Epithelial cell of proximal tubule (primary cell): ENCODE data around the gene RAE1. TPM values are rescaled to one million over a fixed set of nuclear protein-coding genes. Genes with fewer than 3 reads are reported as not detected.
A peak's percentile ranks its signal among the peaks of the same experiment; 100 is the strongest.

Source experiments
- DNase-seq: peaks from one replicate; pipeline ENCODE4 v3.0.0-alpha.2; 2011; ENCODE audit warnings: low read depth
- H3K4me3 ChIP-seq: 2 replicates; pipeline ENCODE4 v1.5.1; 2011; ENCODE audit warnings: low read depth, mild to moderate bottlenecking, low read length
- CTCF ChIP-seq: conservative IDR thresholded peaks from 2 replicates; pipeline ENCODE4 v1.5.1; 2012; ENCODE audit warnings: low read depth, mild to moderate bottlenecking, low read length
- total RNA-seq: library from RNA; depleted of rRNA; stranded (reverse); fragments of >200 nt; gene quantifications from 2 replicates; pipeline ENCODE4 v1.2.3, GENCODE V29; 2015

RAE1 gene
- total RNA-seq, 1 donor from 2014 or later = 74.3 TPM

GRCh38 chr20:57387945-57388371, 36.9 kb downstream of the RAE1 start:
- no peak for TF ChIP-seq CTCF
- H3K4me3 ChIP-seq = no peak overlapping the region
- DNase-seq = no peak

GRCh38 chr20:57388953-57389694, 38.1 kb downstream of the RAE1 start:
- peak overlapping the region; percentile 49 for H3K4me3 ChIP-seq
- DNase-seq = no peak

GRCh38 chr20:57389695-57390603, 38.9 kb downstream of the RAE1 start:
- TF ChIP-seq CTCF = no peak
- peak overlapping the region; percentile 49 for H3K4me3 ChIP-seq
- DNase-seq = no peak

More at GRCh38 chr20:57388953-57389694, 38.1 kb downstream of the RAE1 start:
- peak; percentile 20 for TF ChIP-seq CTCF

GRCh38 chr20:57390604-57391438, 39.8 kb downstream of the RAE1 start, which contains the start of gene RBM38:
Gene RBM38 (plus strand): TSS chr20:57391396. CDS start chr20:57391582, 186 bp downstream.
- peak within 1 kb of the TSS; percentile 79 for H3K4me3 ChIP-seq
- TF ChIP-seq CTCF = no peak
- DNase-seq = no peak

GRCh38 chr20:57391439-57392301, 40.6 kb downstream of the RAE1 start:
- no peak for DNase-seq
- TF ChIP-seq CTCF = no peak
- peak overlapping the region; percentile 79 for H3K4me3 ChIP-seq
